Stimulated activated CD8-positive, alpha-beta memory T cell treated with anti-CD3 and anti-CD28 coated beads, Interleukin-2, amount 100 ng/mL, for 1 hour (primary cell): ENCODE data around the gene MTLN.
"Not testable (repeated sequence)": the region's sequence is repeated elsewhere in the genome, so short reads cannot be mapped to it uniquely, and the experiment has no call there.

ENCODE experiments used
- DNase-seq, 2 donors: peaks; one replicate each; pipeline ENCODE4 v3.0.0-alpha.2; 2020; ENCODE audit warnings: low read depth in 2 of 2

The MTLN gene, protein sequence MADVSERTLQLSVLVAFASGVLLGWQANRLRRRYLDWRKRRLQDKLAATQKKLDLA

DNA sequence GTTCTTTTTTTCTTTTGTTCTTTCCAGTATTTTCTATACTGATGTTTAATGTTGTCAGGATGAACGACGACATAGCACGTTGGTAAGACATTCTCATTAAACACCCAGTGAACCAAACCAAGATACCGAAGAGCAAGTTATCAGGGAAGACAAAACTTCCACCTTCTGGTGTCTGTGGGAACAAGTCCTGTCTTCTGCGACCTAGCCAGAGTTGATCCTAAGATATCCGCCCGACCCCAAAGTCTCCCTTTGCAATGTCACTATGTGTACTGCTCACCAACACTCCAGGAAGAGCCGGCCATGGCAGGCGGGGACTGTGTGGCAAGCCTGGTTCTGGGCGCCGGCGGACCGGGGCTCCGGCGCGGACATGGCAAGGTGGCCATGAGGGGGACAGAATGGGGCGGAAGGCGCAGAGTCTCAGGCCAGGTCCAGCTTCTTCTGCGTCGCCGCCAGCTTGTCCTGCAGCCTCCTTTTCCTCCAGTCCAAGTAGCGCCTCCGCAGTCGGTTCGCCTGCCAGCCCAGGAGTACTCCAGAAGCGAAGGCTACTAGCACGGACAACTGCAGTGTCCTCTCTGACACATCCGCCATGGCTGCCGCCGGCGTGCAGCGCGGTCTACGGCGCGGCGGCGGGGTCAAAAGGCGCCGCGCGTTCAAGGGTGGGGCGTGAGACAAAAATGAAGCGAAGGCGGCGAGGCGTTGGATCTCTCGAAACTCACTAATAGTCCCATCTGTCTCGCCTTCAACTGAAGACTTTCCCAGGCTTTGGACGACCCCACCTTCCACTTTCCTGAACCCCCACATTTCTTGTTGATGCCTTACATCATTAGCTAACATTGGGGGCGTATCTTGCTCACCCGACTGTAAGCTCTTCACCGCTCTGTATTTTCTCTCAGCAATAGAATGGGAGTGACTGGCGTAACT, at the start of gene MTLN:
Gene MTLN (minus strand): TSS at position 610 of the 921 bp plus-strand sequence. CDS start 22 bp downstream, at position 588.
- peak; percentile 21 to 31 for DNase-seq

- DNase-seq, result not testable (repeated sequence)
Measured at GRCh38 chr2:110261910-110262309, 49.6 kb upstream of the MTLN start.

DNA sequence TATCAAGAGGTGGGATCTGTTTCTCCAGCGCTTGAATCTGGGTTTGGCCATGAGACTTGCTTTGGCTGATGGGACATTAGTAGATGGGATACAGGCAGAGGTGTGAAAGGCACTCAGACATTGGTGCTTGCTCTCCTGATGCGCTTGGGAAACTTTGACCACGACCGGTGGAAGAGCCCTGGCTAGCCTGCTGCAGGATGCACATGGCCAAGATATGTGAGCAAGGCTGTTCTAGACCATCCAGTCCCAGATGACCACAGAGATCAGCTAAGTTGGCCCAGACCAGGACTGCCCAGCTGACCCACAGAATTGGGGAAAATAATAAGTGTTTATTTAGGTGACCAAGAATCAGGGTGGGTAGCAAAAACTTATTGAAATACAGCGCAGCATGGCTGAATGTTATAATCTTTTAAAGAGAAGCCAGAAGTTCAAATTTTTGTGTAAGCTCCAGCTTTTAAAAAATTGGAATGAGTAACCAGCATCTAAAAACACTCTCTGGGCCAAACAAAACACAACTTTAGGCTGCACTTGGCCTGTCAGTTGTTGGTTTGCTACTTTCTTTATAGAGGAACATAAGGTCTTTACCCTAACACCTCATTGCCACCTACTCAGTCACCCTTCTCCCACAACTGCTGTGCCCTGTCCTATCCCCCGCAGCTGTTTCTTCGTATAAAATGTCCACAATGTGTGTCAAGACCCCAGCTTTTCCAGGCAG, 35.9 kb upstream of the MTLN start:
- DNase-seq, result not testable (repeated sequence)

- not testable (repeated sequence) for DNase-seq
Measured at GRCh38 chr2:110245488-110246435, 33.4 kb upstream of the MTLN start.

- DNase-seq, result not testable (repeated sequence)
Measured at GRCh38 chr2:110243283-110243682, 30.9 kb upstream of the MTLN start.

DNA sequence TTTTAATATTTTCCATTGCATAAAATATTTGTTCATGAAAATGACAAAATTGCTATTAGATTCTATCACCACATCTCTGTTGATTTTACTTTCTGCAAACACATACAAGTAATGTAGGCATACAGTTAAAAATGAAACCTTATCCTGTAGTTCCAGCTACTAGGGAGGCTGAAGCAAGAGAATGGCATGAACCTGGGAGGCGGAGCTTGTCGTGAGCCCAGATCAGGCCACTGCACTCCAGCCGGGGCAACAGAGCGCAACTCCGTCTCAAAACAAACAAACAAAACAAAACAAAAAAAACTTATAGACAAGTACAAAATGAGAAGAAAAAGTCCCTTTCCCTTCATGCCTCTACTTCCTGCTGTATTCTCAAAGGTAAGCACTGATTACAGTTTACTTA, 22.2 kb upstream of the MTLN start:
- DNase-seq, result not testable (repeated sequence)

DNA sequence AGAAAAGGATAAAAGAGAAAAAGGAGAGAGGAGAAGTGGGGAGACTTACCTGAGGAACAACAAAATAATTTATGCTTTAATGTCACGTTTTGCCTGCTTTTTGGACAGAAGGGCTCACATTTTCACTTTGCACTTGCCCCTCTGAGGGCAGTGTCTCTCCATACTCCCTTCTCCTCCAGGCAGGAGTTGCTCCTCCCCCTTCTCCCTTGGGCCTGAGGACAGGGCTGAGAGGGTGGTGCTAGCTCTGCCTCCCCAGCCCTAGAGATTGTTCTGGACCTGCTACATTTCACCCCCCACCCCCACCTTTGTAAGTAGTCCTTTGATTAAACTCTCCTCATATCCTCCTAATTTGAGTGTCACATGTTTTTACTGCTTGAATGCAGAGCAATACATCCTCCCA, 17.5 kb upstream of the MTLN start:
- DNase-seq, result not testable (repeated sequence)

GRCh38 chr2:110222626-110223025, 10.3 kb upstream of the MTLN start:
- DNase-seq, result not testable (repeated sequence)

DNA sequence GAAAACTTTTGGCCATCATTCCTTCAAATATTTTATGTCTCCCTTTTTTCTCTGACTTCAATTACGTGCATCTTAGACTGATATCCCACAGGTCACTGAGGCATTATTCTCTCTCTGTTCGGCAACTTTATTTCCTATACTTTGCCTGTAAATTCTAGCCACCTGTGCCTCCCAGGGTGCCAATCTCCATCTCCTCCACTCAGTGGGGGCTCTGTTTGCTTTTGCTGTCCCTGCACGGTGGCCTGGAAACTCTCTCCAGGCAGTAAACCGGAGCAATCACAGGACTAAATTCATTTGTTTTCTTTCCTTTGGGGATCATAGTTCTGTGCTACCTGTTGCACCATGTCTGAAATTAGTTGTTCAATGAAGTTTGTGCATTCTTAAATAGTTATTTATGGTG, 9.6 kb upstream of the MTLN start:
- no peak for DNase-seq

- no peak for DNase-seq
Measured at GRCh38 chr2:110220190-110220564, 7.8 kb upstream of the MTLN start.

GRCh38 chr2:110219496-110220189, 7.3 kb upstream of the MTLN start:
- DNase-seq, result no peak

DNA sequence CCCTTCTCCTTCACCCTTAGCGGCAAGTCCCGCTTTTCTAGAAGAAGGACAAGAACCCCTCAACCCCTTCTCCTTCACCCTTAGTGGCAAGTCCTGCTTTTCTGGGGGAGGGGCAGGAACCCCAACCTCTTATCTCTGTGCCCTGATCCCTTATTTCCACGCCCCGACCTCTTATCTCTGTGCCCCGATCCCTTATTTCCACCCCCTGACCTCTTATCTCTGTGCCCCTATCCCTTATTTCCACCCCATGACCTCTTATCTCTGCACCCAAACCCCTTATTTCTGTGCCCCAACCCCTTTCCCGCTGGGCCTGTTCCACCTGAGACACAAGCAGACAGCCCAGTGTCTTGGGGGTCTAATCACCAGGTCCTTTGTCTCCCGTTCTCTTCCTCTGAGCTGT, 6.5 kb upstream of the MTLN start:
- DNase-seq, result not testable (repeated sequence)

- DNase-seq, result no peak
Measured at GRCh38 chr2:110216803-110217202, 4.5 kb upstream of the MTLN start.

DNA sequence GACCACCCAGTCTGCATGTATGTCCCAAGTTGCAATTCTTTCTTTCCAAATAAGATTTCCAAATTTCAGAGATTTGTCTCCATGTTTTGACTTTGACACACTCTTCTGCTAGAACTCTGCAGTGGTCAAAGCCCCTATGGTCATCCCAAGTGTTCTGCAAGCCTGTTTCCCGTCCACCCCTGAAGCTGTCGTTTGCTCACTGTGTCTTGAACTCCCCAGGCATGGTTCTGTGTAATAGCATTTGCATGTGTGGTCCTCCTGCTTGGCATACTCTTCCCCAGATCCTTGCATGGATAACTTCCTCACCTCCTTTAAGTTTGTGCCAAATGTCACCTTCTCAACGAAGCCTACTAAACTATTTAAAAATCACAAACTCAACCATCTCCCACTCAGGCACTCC, 3.9 kb upstream of the MTLN start:
- no peak for DNase-seq

- no peak for DNase-seq
Measured at GRCh38 chr2:110215566-110216158, 3.3 kb upstream of the MTLN start.

GRCh38 chr2:110215091-110215490, 2.7 kb upstream of the MTLN start:
- no peak for DNase-seq

GRCh38 chr2:110213522-110213921, 1.2 kb upstream of the MTLN start:
- not testable (repeated sequence) for DNase-seq

- DNase-seq, result no peak
Measured at GRCh38 chr2:110205660-110206455, 6.5 kb downstream of the MTLN start.
